Fibroblast of skin of right biceps (primary cell): ENCODE results near the gene PLA2R1.
A peak's percentile ranks its signal among the peaks of the same experiment; 100 is the strongest.

Experiments used
- DNase-seq: peaks from one replicate; pipeline ENCODE4 v3.0.0-alpha.2; 2013

Gene PLA2R1

DNA sequence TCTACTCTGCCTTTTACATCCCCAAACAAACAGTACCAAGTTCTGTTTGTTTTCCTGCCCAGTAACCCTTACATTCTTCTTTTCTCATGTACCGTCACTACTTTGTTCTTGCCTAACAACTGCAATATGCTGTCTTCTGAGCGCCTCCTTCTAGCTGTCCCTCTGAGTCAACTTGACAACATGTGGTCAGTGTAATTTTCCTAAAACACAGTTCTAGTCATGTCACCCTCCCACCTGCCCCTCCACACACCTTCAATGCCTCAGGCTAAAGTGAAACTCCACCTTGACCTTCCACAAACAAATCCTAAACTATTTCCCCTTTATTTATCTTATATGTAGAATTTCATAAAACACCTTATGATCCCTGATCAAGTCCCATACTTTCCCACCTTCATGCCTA is 139.9 kb downstream of the PLA2R1 start:
- no peak for DNase-seq

DNA sequence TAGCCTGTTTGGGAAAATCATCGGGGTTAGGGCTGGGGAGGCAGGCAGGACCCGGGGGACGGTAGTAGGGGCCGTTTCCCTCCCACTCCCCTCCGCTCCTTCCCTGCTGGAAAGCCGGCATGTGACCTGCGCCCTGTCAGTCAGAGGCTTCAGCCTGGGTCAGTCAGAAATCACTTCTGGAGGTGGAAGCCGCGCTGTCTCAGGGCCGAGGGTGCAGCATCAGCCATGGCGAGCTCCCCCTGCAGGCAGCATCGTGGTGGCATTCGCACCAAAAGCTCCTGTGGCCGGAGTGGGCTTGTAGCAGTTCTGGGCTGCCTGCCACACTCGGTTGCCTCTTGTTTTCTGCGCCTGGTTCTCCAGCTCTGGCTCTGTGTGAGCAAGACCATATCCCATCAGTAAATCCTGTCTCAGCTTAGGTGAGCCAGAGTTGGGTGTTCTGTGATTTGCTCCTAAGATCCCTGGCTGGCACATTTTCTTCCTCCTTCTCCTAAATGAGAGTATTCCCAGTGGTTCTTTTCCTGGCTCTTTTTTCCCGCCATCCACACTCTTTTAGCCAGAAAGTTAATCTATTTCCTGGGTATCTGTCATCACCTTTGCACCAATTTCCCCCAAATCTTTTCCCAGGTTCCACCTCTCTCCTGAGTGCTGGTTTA is 140.5 kb downstream of the PLA2R1 start:
- DNase-seq, result peak; percentile 59

DNA sequence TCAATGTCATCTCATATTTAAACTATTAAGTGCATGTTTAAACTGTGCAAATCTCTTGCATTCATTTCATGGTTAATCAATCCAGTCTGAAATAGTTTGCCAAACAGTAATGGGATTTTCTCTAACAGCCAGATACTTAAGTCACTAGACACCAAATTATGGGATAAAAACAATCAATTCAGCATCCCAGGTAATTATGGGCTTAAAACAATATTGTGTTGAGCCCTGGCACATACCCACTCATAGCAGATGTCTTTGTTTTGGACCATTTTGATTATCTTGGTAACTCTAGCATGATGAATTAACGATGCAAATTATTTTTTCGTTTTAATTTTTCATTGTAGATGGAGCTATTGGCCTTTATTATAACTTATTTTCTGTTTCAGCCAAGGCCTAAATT is 145.9 kb downstream of the PLA2R1 start:
- DNase-seq, result no peak

GRCh38 chr2:159913900-159914299 is 148.5 kb downstream of the PLA2R1 start:
- DNase-seq, result no peak

DNA sequence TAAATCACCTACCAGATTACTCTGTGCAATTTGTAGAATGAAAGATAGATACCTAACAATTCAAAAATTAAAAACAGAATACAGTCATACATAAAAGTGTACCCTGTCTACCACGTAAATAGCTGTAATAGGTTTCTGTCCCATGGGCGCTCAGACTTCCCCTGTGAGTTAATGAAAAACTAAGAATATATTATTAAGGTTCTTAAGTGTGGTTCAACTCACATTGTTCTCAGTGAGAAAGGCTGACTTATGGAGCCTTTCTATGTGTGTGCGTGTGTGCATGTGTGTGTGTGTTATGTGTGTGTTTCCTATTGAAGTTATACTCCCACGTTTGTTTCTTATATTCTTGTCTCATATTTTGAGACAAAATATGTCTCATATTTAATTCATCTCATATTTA is 149.8 kb downstream of the PLA2R1 start:
- DNase-seq, result no peak

DNA sequence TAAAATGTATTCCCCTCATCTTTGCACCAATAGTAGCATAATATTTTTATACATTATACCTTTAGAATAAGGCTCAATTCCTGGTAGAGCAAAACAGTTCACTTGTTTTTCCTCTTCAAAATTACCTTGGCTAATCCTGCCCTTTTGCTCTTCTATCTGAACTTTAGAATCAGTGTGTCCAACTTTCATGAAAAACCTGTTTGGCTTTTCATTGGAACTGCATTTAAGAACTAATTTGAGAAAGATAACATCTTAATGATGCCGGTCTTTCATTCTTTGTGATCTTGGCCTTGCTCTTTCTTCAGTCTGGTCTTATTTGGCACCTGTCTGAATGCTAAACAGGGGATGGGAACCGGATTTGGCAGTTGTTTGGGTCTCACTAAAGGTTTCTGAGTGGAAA is 151.5 kb downstream of the PLA2R1 start:
- no peak for DNase-seq

DNA sequence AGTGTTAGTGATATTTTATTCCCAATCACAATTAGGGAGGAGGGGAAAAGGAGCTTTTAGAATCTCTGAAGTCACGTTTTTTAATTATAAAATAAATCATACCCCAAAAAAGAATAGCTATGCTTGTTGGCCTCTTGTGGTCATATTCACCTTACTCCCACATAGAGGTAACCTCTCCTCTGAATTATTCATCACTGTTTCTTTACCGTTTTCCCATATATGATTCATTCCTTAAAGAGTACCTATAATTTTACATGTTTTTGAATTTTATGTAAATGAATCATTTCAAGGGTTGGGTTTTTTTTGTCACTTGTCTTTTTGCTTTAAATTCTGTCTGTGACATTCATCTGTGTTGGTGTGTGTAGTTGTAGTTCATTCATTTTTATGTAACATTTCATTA is 153.8 kb downstream of the PLA2R1 start:
- no peak for DNase-seq

- no peak for DNase-seq
Measured at GRCh38 chr2:159907909-159908308, 154.5 kb downstream of the PLA2R1 start.

- DNase-seq, result no peak
Measured at GRCh38 chr2:159905926-159906714, 156.3 kb downstream of the PLA2R1 start.

- no peak for DNase-seq
Measured at GRCh38 chr2:159904959-159905305, 157.5 kb downstream of the PLA2R1 start.

DNA sequence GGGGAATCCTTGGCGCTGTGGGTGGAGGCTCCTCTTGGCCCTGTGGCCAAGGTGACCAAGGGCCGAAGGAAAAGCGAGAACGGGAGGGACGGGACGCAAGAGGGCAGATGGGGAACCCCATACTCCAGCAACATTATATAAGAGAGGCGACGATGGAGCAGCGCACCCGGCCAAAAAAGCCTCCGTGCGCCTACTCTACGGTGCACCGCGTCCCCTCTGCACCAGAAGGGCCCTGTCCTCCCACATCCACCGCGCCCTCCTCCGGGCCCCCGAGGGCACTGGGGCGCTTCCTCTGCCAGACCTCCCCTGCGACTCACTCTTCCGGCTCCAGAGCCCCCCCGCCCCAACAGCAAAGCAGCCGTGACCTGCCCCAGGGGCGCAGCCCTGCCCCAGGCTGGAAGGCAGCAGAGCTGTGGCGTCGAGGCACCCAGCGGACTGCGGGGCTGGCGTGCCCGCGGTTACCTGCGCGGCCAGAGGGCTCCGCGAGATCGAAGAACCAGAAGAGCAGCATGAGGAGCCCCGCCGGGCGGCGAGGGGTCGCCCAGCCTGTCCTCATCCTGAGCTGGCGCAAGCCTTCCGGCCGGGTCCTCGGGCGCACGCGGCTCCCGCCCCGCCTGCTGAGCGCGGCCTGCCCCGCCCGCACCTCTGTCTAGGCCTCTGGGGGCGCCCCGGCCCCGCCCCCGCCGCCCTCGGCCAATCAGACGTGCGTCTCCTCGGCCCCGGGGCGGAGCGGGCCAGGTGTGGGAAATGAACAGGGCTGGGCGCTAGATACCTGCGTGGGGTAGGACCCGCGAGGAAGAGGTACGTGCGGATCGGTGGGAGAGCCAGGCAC is 158.1 kb downstream of the PLA2R1 start, which contains the start of gene LY75:
Gene LY75 (minus strand): TSS at position 630 of the 832 bp plus-strand sequence.
- no peak for DNase-seq

- DNase-seq, result peak; percentile 6
Measured at GRCh38 chr2:159903443-159904126, 158.8 kb downstream of the PLA2R1 start.

DNA sequence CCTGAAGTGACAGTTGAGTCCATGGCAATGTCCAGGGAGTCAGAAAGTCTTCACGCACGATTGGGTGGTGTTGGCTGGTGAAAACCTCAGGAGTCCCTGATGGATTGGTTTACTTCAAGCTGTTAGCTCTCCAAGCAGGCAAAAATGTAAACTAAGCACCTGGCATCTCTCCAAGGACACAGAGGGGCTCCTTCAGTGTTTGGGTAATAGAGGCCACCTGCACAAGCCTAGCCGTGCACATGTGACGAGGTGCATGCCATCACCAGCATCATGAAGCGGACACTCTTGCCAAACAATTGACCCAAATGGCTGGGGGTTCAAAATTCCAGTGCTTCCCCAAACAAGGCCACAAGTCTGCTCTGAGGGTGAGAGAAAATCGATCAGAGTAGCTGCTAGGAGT is 159.7 kb downstream of the PLA2R1 start:
- DNase-seq, result no peak

GRCh38 chr2:159900343-159900742 is 162.1 kb downstream of the PLA2R1 start:
- no peak for DNase-seq

DNA sequence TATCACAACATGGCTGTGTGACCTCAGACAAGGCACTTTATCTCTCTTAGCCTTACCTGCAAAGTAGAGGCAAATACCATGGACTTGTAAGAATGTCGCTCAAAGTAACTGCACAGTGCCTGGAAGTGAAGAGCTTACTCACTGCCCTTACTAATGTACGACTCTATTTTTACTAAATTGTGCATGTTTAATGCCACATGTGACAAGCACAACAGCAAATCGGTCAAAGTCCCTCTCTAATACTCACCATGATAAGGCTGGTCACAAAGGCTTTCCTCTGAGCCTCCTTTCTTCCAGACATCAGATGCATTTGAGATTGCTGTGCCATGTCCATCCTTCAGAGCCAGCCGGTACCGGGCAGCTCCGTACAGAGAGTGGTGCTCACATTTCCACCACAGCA is 164.0 kb downstream of the PLA2R1 start:
- no peak for DNase-seq

DNA sequence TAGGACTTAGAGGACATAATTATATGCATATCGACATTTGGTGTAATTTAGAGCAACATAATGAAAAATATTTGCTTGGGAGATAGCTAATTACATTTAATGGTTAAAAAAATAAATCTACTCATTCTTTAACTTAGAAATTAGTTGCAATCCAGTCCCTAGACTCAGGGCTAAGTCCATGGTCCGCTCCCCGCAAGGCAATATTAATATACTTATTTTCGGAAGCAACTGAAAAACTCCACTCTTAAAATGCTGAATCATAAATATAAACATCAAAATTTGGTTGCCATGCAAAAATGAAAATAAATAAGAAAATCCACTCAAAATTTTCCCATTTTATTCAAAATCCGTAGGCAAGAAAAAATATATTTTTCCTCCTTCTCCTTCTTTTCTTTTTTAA is 164.7 kb downstream of the PLA2R1 start:
- DNase-seq, result no peak

- no peak for DNase-seq
Measured at GRCh38 chr2:159897081-159897480, 165.3 kb downstream of the PLA2R1 start.

DNA sequence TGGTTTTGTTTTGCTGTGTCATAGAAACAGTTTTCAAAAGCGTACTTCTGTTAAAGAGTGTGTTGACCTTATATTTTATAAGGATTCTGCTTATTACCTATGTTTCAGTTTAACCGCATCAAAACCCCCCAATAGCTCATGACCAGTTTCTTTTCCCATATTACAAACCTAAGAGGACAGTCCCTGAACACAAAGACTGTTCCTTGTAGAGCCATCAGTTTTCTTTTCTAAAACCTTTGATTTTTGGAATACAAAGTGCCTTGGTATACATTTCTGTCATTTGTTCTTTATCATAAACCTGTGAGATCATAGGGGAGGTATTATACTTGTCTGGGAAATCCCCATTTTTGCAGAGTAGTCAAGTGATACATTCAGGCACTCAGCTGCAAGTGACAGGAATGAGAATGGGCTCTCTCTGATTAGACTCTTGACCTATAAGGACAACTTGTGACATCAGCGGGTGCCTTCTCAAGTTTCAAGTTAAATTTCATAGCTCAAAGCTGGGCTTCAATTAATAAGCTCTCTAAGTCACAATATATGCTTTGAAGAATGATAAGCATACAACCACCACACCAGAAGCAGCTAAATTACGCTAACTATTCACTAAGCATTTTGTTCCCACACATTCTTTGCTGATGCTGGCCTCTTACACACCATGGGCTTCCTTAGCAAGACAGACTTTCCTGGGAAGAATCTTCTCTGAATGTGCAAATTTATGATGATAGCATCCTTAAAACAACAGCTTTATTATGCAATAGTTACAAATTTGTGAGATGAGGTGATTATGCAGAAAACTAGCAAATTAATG is 167.0 kb downstream of the PLA2R1 start:
- peak; percentile 16 for DNase-seq

GRCh38 chr2:159894145-159894838 is 168.1 kb downstream of the PLA2R1 start:
- no peak for DNase-seq

DNA sequence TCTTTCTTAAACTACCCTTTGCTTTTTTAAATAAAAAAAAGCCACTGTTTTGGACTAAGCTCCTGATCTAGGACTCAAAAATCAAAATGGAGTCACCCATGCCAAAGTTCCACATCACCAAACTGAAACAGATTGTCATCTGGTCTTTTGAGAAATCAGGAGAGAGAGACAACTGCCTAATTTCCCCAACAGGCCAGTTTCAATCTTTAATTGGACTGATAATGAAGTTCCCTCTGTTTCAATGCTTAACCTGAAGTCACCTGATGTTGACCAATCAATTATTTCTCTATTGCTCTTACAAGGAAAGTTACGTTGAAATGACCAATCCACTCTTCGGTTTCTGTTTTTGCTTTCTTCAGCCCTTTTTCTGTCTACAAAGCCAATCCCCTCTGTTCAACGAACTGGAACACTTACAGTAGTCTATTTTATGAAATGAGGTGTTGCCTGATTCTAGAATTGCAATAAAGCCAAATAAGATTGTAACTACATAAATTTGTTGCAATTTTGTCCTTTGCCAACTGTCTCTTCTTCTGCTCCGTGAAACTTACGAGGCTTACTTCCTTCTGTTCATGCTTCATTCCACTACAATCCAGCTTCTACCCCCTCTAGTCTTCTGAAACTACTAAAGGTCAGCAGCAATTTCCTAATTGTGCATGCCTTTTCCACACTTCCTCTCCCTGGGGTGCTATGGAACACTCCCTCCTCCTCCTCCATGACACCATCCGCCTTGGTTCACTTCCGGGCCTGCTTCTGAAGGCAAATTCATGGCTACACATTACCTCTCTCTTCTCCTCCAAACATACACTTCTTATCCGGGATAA is 169.2 kb downstream of the PLA2R1 start:
- DNase-seq, result no peak
